Muscle layer of duodenum (tissue), 2 donors: ENCODE results near the gene ARMCX6.
"Not testable (repeated sequence)": the region's sequence is repeated elsewhere in the genome, so short reads cannot be mapped to it uniquely, and the experiment has no call there.

Source experiments
- H3K27ac ChIP-seq: one replicate; pipeline ENCODE4 v1.7.0; 2013; ENCODE audit warnings: mild to moderate bottlenecking, low read length
- H3K27me3 ChIP-seq: one replicate; pipeline ENCODE4 v1.7.0; 2013; ENCODE audit warnings: low read depth, mild to moderate bottlenecking, control low read depth, low read length
- H3K36me3 ChIP-seq, 2 donors: one replicate each; pipeline ENCODE4 v1.7.0; 2013; ENCODE audit warnings: low read length in 2 of 2, control low read depth in 1 of 2, mild to moderate bottlenecking in 1 of 2; ENCODE audit not compliant: insufficient read depth in 2 of 2, control insufficient read depth in 1 of 2
- H3K4me1 ChIP-seq, 2 donors: one replicate each; pipeline ENCODE4 v1.7.0; 2013; ENCODE audit warnings: low read length in 2 of 2, mild to moderate bottlenecking in 2 of 2, control low read depth in 1 of 2, moderate library complexity in 1 of 2; ENCODE audit not compliant: insufficient read depth in 2 of 2, control insufficient read depth in 1 of 2
- H3K4me3 ChIP-seq, 2 donors: one replicate each; pipeline ENCODE4 v1.7.0; 2013; ENCODE audit warnings: low read length in 2 of 2, low read depth in 1 of 2, mild to moderate bottlenecking in 1 of 2
- H3K9me3 ChIP-seq, 2 donors: one replicate each; pipeline ENCODE4 v1.7.0; 2013; ENCODE audit warnings: low read length in 2 of 2, control low read depth in 1 of 2, mild to moderate bottlenecking in 1 of 2; ENCODE audit not compliant: control insufficient read depth in 1 of 2
- donor health status: healthy.

Gene ARMCX6

GRCh38 chrX:101605146-101605545 lies 12.7 kb downstream of the ARMCX6 start:
- H3K27ac ChIP-seq: no peak overlapping the region
- H3K4me3 ChIP-seq: no peak overlapping the region
- no peaks in the 10 kb centered on the region for H3K27me3 ChIP-seq
- no peaks in the 10 kb centered on the region for H3K4me1 ChIP-seq
- H3K36me3 ChIP-seq: no peaks in the 10 kb centered on the region
- H3K9me3 ChIP-seq: no peaks in the 10 kb centered on the region

- H3K9me3 ChIP-seq: no peaks in the 10 kb centered on the region
- H3K36me3 ChIP-seq: no peaks in the 10 kb centered on the region
- H3K4me3 ChIP-seq: no peak overlapping the region
- no peaks in the 10 kb centered on the region for H3K4me1 ChIP-seq
- H3K27me3 ChIP-seq: no peaks in the 10 kb centered on the region
- H3K27ac ChIP-seq: no peak overlapping the region
Measured at GRCh38 chrX:101602077-101602476, 15.7 kb downstream of the ARMCX6 start.

GRCh38 chrX:101599592-101599991 lies 18.2 kb downstream of the ARMCX6 start:
- H3K36me3 ChIP-seq, H3K27ac ChIP-seq, H3K4me1 ChIP-seq, H3K27me3 ChIP-seq, H3K9me3 ChIP-seq, H3K4me3 ChIP-seq: not testable (repeated sequence)

GRCh38 chrX:101595739-101596419 lies 21.9 kb downstream of the ARMCX6 start:
- no peaks in the 10 kb centered on the region for H3K36me3 ChIP-seq
- H3K9me3 ChIP-seq: no peaks in the 10 kb centered on the region
- no peaks in the 10 kb centered on the region for H3K4me1 ChIP-seq
- H3K27ac ChIP-seq: no peak overlapping the region
- no peaks in the 10 kb centered on the region for H3K27me3 ChIP-seq
- H3K4me3 ChIP-seq: no peak overlapping the region
